ENCODE data around the gene TBCA. TPM values are rescaled to one million over a fixed set of nuclear protein-coding genes. Genes with fewer than 3 reads are reported as not detected.

Gene TBCA
- total and polyA plus RNA-seq, 2 experiments from 2014 or later, result 117 to 814 TPM

DNA sequence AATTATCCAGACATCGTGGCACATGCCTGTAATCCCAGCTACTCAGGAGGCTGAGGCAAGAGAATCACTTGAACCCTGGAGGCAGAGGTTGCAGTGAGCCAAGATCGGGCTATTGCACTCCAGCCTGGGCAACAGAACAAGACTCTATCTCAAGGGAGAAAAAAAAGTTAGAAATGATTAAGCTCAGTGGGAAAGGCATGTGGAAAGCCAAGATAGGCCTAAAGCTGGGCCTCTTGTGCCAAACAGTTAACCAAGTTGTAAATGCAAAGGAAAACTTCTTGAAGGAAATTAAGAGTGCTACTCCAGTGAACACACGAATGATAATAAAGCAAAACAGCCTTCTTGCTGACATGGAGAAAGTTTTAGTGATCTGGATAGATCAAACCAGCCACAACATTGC lies 43.0 kb downstream of the TBCA start (continued):
- TF ChIP-seq, protein P1, sequence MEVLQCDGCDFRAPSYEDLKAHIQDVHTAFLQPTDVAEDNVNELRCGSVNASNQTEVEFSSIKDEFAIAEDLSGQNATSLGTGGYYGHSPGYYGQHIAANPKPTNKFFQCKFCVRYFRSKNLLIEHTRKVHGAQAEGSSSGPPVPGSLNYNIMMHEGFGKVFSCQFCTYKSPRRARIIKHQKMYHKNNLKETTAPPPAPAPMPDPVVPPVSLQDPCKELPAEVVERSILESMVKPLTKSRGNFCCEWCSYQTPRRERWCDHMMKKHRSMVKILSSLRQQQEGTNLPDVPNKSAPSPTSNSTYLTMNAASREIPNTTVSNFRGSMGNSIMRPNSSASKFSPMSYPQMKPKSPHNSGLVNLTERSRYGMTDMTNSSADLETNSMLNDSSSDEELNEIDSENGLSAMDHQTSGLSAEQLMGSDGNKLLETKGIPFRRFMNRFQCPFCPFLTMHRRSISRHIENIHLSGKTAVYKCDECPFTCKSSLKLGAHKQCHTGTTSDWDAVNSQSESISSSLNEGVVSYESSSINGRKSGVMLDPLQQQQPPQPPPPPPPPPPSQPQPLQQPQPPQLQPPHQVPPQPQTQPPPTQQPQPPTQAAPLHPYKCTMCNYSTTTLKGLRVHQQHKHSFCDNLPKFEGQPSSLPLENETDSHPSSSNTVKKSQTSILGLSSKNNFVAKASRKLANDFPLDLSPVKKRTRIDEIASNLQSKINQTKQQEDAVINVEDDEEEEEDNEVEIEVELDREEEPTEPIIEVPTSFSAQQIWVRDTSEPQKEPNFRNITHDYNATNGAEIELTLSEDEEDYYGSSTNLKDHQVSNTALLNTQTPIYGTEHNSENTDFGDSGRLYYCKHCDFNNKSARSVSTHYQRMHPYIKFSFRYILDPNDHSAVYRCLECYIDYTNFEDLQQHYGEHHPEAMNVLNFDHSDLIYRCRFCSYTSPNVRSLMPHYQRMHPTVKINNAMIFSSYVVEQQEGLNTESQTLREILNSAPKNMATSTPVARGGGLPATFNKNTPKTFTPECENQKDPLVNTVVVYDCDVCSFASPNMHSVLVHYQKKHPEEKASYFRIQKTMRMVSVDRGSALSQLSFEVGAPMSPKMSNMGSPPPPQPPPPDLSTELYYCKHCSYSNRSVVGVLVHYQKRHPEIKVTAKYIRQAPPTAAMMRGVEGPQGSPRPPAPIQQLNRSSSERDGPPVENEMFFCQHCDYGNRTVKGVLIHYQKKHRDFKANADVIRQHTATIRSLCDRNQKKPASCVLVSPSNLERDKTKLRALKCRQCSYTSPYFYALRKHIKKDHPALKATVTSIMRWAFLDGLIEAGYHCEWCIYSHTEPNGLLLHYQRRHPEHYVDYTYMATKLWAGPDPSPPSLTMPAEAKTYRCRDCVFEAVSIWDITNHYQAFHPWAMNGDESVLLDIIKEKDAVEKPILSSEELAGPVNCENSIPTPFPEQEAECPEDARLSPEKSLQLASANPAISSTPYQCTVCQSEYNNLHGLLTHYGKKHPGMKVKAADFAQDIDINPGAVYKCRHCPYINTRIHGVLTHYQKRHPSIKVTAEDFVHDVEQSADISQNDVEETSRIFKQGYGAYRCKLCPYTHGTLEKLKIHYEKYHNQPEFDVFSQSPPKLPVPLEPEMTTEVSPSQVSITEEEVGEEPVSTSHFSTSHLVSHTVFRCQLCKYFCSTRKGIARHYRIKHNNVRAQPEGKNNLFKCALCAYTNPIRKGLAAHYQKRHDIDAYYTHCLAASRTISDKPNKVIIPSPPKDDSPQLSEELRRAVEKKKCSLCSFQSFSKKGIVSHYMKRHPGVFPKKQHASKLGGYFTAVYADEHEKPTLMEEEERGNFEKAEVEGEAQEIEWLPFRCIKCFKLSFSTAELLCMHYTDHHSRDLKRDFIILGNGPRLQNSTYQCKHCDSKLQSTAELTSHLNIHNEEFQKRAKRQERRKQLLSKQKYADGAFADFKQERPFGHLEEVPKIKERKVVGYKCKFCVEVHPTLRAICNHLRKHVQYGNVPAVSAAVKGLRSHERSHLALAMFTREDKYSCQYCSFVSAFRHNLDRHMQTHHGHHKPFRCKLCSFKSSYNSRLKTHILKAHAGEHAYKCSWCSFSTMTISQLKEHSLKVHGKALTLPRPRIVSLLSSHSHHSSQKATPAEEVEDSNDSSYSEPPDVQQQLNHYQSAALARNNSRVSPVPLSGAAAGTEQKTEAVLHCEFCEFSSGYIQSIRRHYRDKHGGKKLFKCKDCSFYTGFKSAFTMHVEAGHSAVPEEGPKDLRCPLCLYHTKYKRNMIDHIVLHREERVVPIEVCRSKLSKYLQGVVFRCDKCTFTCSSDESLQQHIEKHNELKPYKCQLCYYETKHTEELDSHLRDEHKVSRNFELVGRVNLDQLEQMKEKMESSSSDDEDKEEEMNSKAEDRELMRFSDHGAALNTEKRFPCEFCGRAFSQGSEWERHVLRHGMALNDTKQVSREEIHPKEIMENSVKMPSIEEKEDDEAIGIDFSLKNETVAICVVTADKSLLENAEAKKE (CRISPR knock-in tag; IDR thresholded peaks at IDR 0.05), result no peak

- Histone ChIP-seq H3K27ac (ENCODE audit: low read depth) (no peak overlapping the region), H2AFZ (no peak overlapping the region), H3K4me1 (ENCODE audit: insufficient read depth) (no peaks in the 10 kb centered on the region), H3K36me3 (ENCODE audit: insufficient read depth) (no peaks in the 10 kb centered on the region), H3F3A (replicated peaks; ENCODE audit: low read depth) (no peaks in the 10 kb centered on the region), H3K9me2 (ENCODE audit: insufficient read depth) (no peaks in the 10 kb centered on the region), H3K79me2 (replicated peaks; ENCODE audit: insufficient read depth) (peaks cover 99% of the 10 kb centered on the region), H3K4me2 (no peak overlapping the region), H4K20me1 (replicated peaks; ENCODE audit: insufficient read depth) (peaks cover 37% of the 10 kb centered on the region), H3K27me3 (ENCODE audit: insufficient read depth) (no peaks in the 10 kb centered on the region), H3K4me3 (no peak overlapping the region)
- ATAC-seq, result no peak
- Mint-ChIP-seq H3K27me3 (ENCODE audit: insufficient read depth, low read depth, poor library complexity) (no peaks in the 10 kb centered on the region), H3K36me3 (ENCODE audit: low read depth) (no peaks in the 10 kb centered on the region), H3K4me1 (peaks cover 2% of the 10 kb centered on the region; the same call in 2 of the 3 replicates), H3K4me3 (no peak overlapping the region), H3K27ac (no peak overlapping the region), H3K9me3 (no peaks in the 10 kb centered on the region)
- DNase-seq (ENCODE audit: low spot score), result no peak
- TF ChIP-seq CREB1 (CRISPR knock-in tag; IDR thresholded peaks at IDR 0.05; ENCODE audit: low read depth) (no peak), JUNB (IDR thresholded peaks at IDR 0.05; ENCODE audit: unreplicated experiment) (no peak), POLR2AphosphoS5 (IDR thresholded peaks at IDR 0.05; ENCODE audit: low read depth) (no peak), EZH2 (IDR thresholded peaks at IDR 0.05; ENCODE audit: low read depth, unreplicated experiment) (no peak)
- TF ChIP-seq, protein P1 (CRISPR knock-in tag; IDR thresholded peaks at IDR 0.05), result no peak
- TF ChIP-seq, protein P2, sequence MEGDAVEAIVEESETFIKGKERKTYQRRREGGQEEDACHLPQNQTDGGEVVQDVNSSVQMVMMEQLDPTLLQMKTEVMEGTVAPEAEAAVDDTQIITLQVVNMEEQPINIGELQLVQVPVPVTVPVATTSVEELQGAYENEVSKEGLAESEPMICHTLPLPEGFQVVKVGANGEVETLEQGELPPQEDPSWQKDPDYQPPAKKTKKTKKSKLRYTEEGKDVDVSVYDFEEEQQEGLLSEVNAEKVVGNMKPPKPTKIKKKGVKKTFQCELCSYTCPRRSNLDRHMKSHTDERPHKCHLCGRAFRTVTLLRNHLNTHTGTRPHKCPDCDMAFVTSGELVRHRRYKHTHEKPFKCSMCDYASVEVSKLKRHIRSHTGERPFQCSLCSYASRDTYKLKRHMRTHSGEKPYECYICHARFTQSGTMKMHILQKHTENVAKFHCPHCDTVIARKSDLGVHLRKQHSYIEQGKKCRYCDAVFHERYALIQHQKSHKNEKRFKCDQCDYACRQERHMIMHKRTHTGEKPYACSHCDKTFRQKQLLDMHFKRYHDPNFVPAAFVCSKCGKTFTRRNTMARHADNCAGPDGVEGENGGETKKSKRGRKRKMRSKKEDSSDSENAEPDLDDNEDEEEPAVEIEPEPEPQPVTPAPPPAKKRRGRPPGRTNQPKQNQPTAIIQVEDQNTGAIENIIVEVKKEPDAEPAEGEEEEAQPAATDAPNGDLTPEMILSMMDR (conservative IDR thresholded peaks at IDR 0.05; ENCODE audit: low read depth in 2 of 2), result no peak
- TF ChIP-seq, protein P3, sequence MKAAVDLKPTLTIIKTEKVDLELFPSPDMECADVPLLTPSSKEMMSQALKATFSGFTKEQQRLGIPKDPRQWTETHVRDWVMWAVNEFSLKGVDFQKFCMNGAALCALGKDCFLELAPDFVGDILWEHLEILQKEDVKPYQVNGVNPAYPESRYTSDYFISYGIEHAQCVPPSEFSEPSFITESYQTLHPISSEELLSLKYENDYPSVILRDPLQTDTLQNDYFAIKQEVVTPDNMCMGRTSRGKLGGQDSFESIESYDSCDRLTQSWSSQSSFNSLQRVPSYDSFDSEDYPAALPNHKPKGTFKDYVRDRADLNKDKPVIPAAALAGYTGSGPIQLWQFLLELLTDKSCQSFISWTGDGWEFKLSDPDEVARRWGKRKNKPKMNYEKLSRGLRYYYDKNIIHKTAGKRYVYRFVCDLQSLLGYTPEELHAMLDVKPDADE (IDR thresholded peaks at IDR 0.05), result no peak
Observed at GRCh38 chr5:77727190-77727589, 48.9 kb downstream of the TBCA start.
